CD14-positive monocyte (primary cell): Measurements from ENCODE around the gene PRC1. TPM values are rescaled to one million over a fixed set of nuclear protein-coding genes. Genes with fewer than 3 reads are reported as not detected.

ENCODE experiments used
- DNase-seq, 3 donors: peaks; one replicate each; pipeline ENCODE4 v3.0.0-alpha.2; 2011 to 2022
- H2AFZ ChIP-seq: 2 replicates; pipeline ENCODE4 v1.6.0; 2012; ENCODE audit warnings: mild to moderate bottlenecking, low read depth, low read length, inconsistent platforms; ENCODE audit not compliant: insufficient read depth, poor library complexity, severe bottlenecking
- H3K27ac ChIP-seq, 2 donors: 1 replicate in 1 of 2; 2 replicates in 1 of 2; pipeline ENCODE4 v1.5.1; 2012 to 2013; ENCODE audit warnings: low read length in 2 of 2, control low read depth in 1 of 2, inconsistent platforms in 1 of 2, low read depth in 1 of 2, mild to moderate bottlenecking in 1 of 2
- H3K27me3 ChIP-seq, 2 donors: one replicate each; pipeline versions ENCODE4 v1.6.0 to v1.6.1; 2011 to 2013; ENCODE audit warnings: low read length in 2 of 2; ENCODE audit not compliant: control insufficient read depth in 2 of 2, insufficient read depth in 2 of 2
- H3K36me3 ChIP-seq, 2 donors: replicated peaks in 1 of 2; 1 replicate in 1 of 2; 2 replicates in 1 of 2; pipeline versions ENCODE4 v1.5.1 to v1.6.1; 2012 to 2013; ENCODE audit warnings: low read length in 2 of 2, control low read depth in 1 of 2, inconsistent platforms in 1 of 2, mild to moderate bottlenecking in 1 of 2; ENCODE audit not compliant: insufficient read depth in 2 of 2, control insufficient read depth in 1 of 2
- H3K4me1 ChIP-seq, 2 donors: 1 replicate in 1 of 2; 2 replicates in 1 of 2; pipeline versions ENCODE4 v1.5.1 to v1.6.1; 2012 to 2013; ENCODE audit warnings: low read length in 2 of 2, control low read depth in 1 of 2, inconsistent platforms in 1 of 2, mild to moderate bottlenecking in 1 of 2, moderate library complexity in 1 of 2; ENCODE audit not compliant: insufficient read depth in 2 of 2, control insufficient read depth in 1 of 2
- H3K4me2 ChIP-seq: replicated peaks from 2 replicates; pipeline ENCODE3; 2012; ENCODE audit warnings: low read length, moderate library complexity, mild to moderate bottlenecking; ENCODE audit not compliant: poor library complexity, severe bottlenecking; ENCODE audit errors: extremely low read depth
- H3K4me3 ChIP-seq, 3 experiments: fragments of 200-600 bp in 1 of 3; sonication (generic) in 1 of 3; replicated peaks in 1 of 3; 1 replicate in 2 of 3; 2 replicates in 1 of 3; pipeline ENCODE4 v1.5.1; 2011 to 2013; ENCODE audit warnings: low read length in 3 of 3, mild to moderate bottlenecking in 3 of 3, control low read depth in 2 of 3, low read depth in 2 of 3, inconsistent platforms in 1 of 3, moderate library complexity in 1 of 3
- H3K79me2 ChIP-seq: 2 replicates; pipeline ENCODE4 v1.6.0; 2012; ENCODE audit warnings: mild to moderate bottlenecking, control low read depth, inconsistent platforms, low read length, moderate library complexity; ENCODE audit not compliant: insufficient read depth
- H3K9ac ChIP-seq: 2 replicates; pipeline ENCODE4 v1.6.0; 2017; ENCODE audit warnings: low read length, mild to moderate bottlenecking; ENCODE audit not compliant: insufficient read depth, poor library complexity, severe bottlenecking
- H3K9me3 ChIP-seq, 2 donors: replicated peaks in 1 of 2; 1 replicate in 1 of 2; 2 replicates in 1 of 2; pipeline versions ENCODE4 v1.5.1 to v1.6.1; 2012 to 2013; ENCODE audit warnings: low read length in 2 of 2, control low read depth in 1 of 2; ENCODE audit not compliant: control insufficient read depth in 1 of 2, insufficient read depth in 1 of 2
- H4K20me1 ChIP-seq: 2 replicates; pipeline ENCODE4 v1.6.0; 2012; ENCODE audit warnings: mild to moderate bottlenecking, low read length, control low read depth, moderate library complexity; ENCODE audit not compliant: insufficient read depth
- H3K27ac Mint-ChIP-seq, 7 donors: one replicate each; pipeline ENCODE4 v1.8.0; 2020; ENCODE audit warnings: mild to moderate bottlenecking in 7 of 7, mixed read lengths in 7 of 7, moderate library complexity in 6 of 7, inconsistent platforms in 2 of 7
- H3K27me3 Mint-ChIP-seq, 3 donors: one replicate each; pipeline ENCODE4 v1.8.0; 2021 to 2022; ENCODE audit warnings: low read depth in 3 of 3, mild to moderate bottlenecking in 3 of 3, mixed read lengths in 3 of 3, moderate library complexity in 3 of 3, inconsistent platforms in 1 of 3
- H3K36me3 Mint-ChIP-seq, 2 donors: one replicate each; pipeline ENCODE4 v1.8.0; 2020; ENCODE audit warnings: mixed read lengths in 2 of 2, inconsistent platforms in 1 of 2, mild to moderate bottlenecking in 1 of 2
- H3K4me1 Mint-ChIP-seq: one replicate; pipeline ENCODE4 v1.8.0; 2020; ENCODE audit warnings: mild to moderate bottlenecking, mixed read lengths
- H3K4me3 Mint-ChIP-seq, 2 donors: one replicate each; pipeline ENCODE4 v1.8.0; 2020; ENCODE audit warnings: mild to moderate bottlenecking in 2 of 2, mixed read lengths in 2 of 2, moderate library complexity in 1 of 2
- H3K9me3 Mint-ChIP-seq, 7 donors: one replicate each; pipeline ENCODE4 v1.8.0; 2020 to 2022; ENCODE audit warnings: mixed read lengths in 7 of 7, mild to moderate bottlenecking in 6 of 7, moderate library complexity in 6 of 7, inconsistent platforms in 2 of 7
- CTCF ChIP-seq: fragments of 200-600 bp; IDR thresholded peaks from one replicate; pipeline ENCODE4 v1.8.0; 2022; ENCODE audit warnings: antibody characterized with exemption, mild to moderate bottlenecking
- WGBS: methylation state at CpG from one replicate; pipeline ENCODE4 v1.1.5; 2013; ENCODE audit warnings: missing lambda C conversion rate; ENCODE audit not compliant: insufficient coverage; 5-methylcytosine and 5-hydroxymethylcytosine counted together
- intact Hi-C, 2 donors: fragments of 100-400 bp; cut with micrococcal nuclease; formaldehyde crosslinking; loops; one replicate each; pipeline versions ENCODE4 v1.15.0 to v1.15.1; 2023
- polyA plus RNA-seq, 3 donors: library from polyadenylated mRNA; depleted of rRNA in 1 of 3; unstranded in 2 of 3; stranded (reverse) in 1 of 3; fragments of 300-500 nt in 2 of 3; fragments of >200 nt in 1 of 3; fragmentation: Illumina TruSeq in 2 of 3; gene quantifications; 1 replicate in 2 of 3; 2 replicates in 1 of 3; pipeline ENCODE4 v1.2.3, GENCODE V29; 2012 to 2021

The PRC1 gene
- polyA plus RNA-seq, 3 donors, result 1.6 to 6.9 (median 2.0) TPM

GRCh38 chr15:90945091-90945490, 49.2 kb downstream of the PRC1 start:
- Mint-ChIP-seq H3K4me3 (no peak overlapping the region), H3K9me3 (peaks cover 0 to 2% (median 0%) of the 10 kb centered on the region in 7 donors), H3K27ac (peak overlapping the region in 2 of 7 donors; percentile 10 to 57), H3K4me1 (peaks cover 10% of the 10 kb centered on the region), H3K27me3 (no peaks in the 10 kb centered on the region), H3K36me3 (peaks cover 82 to 94% of the 10 kb centered on the region in 2 donors)
- WGBS, result 55% methylated on average over 5 of the region's 7 CpGs
- H3K9me3 ChIP-seq, result no peaks in the 10 kb centered on the region
- no peak for TF ChIP-seq CTCF
- H3K9ac ChIP-seq, result no peak overlapping the region
- no peaks in the 10 kb centered on the region for H3K27me3 ChIP-seq
- H3K4me3 ChIP-seq, result no peak overlapping the region
- H3K79me2 ChIP-seq, result no peaks in the 10 kb centered on the region
- peaks cover 8 to 13% of the 10 kb centered on the region in 2 donors for H3K4me1 ChIP-seq
- intact Hi-C loops, result no loop called here
- no peak overlapping the region for H2AFZ ChIP-seq
- H4K20me1 ChIP-seq, result no peaks in the 10 kb centered on the region
- H3K27ac ChIP-seq, result no peak overlapping the region
- H3K4me2 ChIP-seq, result no peak overlapping the region
- peaks cover 73 to 93% of the 10 kb centered on the region in 2 donors for H3K36me3 ChIP-seq
- no peak for DNase-seq

DNA sequence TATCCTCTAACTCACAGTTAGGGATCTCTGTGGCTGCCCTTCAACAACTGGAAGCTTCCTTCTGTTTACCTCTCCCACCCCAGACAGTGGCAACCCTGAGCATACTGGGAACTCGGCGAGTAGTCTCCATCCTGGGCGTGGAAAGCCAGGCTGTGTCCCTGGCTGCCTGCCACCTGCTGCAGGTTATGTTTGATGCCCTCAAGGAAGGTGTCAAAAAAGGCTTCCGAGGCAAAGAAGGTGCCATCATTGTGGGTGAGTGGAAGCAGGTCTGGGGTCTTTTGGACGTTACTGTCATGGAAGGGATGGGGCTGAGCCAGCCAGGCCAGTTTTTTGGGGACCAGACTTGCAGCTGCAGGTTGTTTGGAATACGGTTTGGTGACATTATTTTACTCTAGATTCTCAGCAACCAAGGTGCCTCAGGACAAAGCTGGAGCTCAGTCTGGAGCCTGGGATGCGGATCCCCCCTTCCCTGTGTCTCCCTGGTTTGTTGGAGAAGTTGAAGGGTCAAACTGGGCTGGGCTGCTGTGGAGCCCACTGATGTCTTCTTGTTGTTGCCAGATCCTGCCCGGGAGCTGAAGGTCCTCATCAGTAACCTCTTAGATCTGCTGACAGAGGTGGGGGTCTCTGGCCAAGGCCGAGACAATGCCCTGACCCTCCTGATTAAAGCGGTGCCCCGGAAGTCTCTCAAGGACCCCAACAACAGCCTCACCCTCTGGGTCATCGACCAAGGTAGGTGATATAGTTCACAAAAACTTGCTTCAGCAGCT, 51.8 kb downstream of the PRC1 start:
- Histone ChIP-seq H3K4me1 (no peaks in the 10 kb centered on the region), H3K4me2 (no peak overlapping the region), H3K36me3 (peaks cover 69 to 86% of the 10 kb centered on the region in 2 donors), H3K79me2 (no peaks in the 10 kb centered on the region), H2AFZ (no peak overlapping the region), H3K9me3 (no peaks in the 10 kb centered on the region), H3K9ac (no peak overlapping the region), H3K4me3 (no peak overlapping the region), H3K27ac (no peak overlapping the region), H4K20me1 (no peaks in the 10 kb centered on the region), H3K27me3 (no peaks in the 10 kb centered on the region)
- Mint-ChIP-seq H3K9me3 (peaks cover 0 to 2% (median 0%) of the 10 kb centered on the region in 7 donors), H3K36me3 (peaks cover 75 to 90% of the 10 kb centered on the region in 2 donors), H3K27ac (no peak overlapping the region), H3K4me1 (no peaks in the 10 kb centered on the region), H3K4me3 (no peak overlapping the region), H3K27me3 (peaks cover 0 to 2% (median 0%) of the 10 kb centered on the region in 3 donors)
- no peak for DNase-seq
- TF ChIP-seq CTCF, result no peak
- intact Hi-C loops, result no loop called here
- 100% methylated on average over 5 of the region's 12 CpGs for WGBS
